ENCODE measurements around the gene TPGS1. TPM values are rescaled to one million over a fixed set of nuclear protein-coding genes. Genes with fewer than 3 reads are reported as not detected.

The TPGS1 gene
- total and polyA plus RNA-seq, 2 donors (not counting 3 experiments of a cell fraction or from before 2014, with no cell fraction given): 20.9 to 24.7 TPM

GRCh38 chr19:498977-499623, 8.2 kb upstream of the TPGS1 start:
- Histone ChIP-seq H3K36me3 (ENCODE audit: control insufficient read depth in 2 of 2, extremely low read depth in 1 of 2, insufficient read depth in 2 of 2, low read length in 2 of 2) (no peaks in the 10 kb centered on the region), H2AFZ (ENCODE audit: low read depth, low read length) (no peak overlapping the region), H3K4me3 (replicated peaks in 1 of 3; ENCODE audit: insufficient read depth in 1 of 3, low read depth in 1 of 3, low read length in 3 of 3) (no peak overlapping the region), H3K27me3 (ENCODE audit: control insufficient read depth in 2 of 2, insufficient read depth in 2 of 2, low read length in 2 of 2) (peaks cover 9 to 12% of the 10 kb centered on the region in 2 experiments), H3K9me3 (replicated peaks; ENCODE audit: control insufficient read depth, insufficient read depth, low read length) (no peaks in the 10 kb centered on the region), H3K4me2 (ENCODE audit: insufficient read depth, low read length) (no peak overlapping the region), H4K20me1 (replicated peaks; ENCODE audit: control insufficient read depth, extremely low read depth, insufficient read depth, low read length) (no peaks in the 10 kb centered on the region), H3K4me1 (ENCODE audit: control insufficient read depth, extremely low read depth, insufficient read depth, low read length) (no peaks in the 10 kb centered on the region), H3K9me1 (replicated peaks; ENCODE audit: control insufficient read depth, extremely low read depth, insufficient read depth, low read length) (no peaks in the 10 kb centered on the region), H3K79me2 (ENCODE audit: control insufficient read depth, insufficient read depth, low read length) (no peaks in the 10 kb centered on the region), H3K9ac (replicated peaks; ENCODE audit: extremely low read depth, insufficient read depth, low read length) (no peak overlapping the region), H3K27ac (ENCODE audit: insufficient read depth, low read depth, low read length) (no peak overlapping the region)
- intact Hi-C loops (cut with micrococcal nuclease): no loop called here
- FAIRE-seq (no peak), DNase-seq (ENCODE audit: low read depth, low spot score) (no peak)
- TF ChIP-seq POLR2AphosphoS5 (IDR thresholded peaks at IDR 0.05; ENCODE audit: insufficient read depth, low read depth, low read length) (no peak), JUN (IDR thresholded peaks at IDR 0.05; ENCODE audit: borderline replicate concordance, insufficient read depth, insufficient read length, low read depth) (no peak), MAX (IDR thresholded peaks at IDR 0.05; ENCODE audit: insufficient read depth, insufficient read length) (no peak), EZH2 (IDR thresholded peaks at IDR 0.05; ENCODE audit: borderline replicate concordance, low read depth, low read length, severe bottlenecking) (no peak), MYC (IDR thresholded peaks at IDR 0.05; ENCODE audit: low read depth, low read length) (no peak), POLR2A (IDR thresholded peaks at IDR 0.05; ENCODE audit: low read depth, low read length) (no peak), GATA2 (IDR thresholded peaks at IDR 0.05; ENCODE audit: insufficient read depth, insufficient read length, low read depth, low read length) (no peak), FOS (IDR thresholded peaks at IDR 0.05; ENCODE audit: borderline replicate concordance, insufficient read depth, low read length) (no peak), CTCF (IDR thresholded peaks at IDR 0.05; ENCODE audit: extremely low read depth in 1 of 2, insufficient read depth in 1 of 2, low read depth in 1 of 2, low read length in 2 of 2) (no peak)
- no TSS peak for BruUV-seq (replicated peaks)
- CTCF ChIA-PET: interaction anchor here (1.6 kb wide), 1 partner anchor 12 kb away, joined by 5 read pairs; no protein-coding TSS in a partner anchor
- POLR2A ChIA-PET: no interaction called here
- dilution Hi-C loops (cut with MboI; ENCODE audit: extremely low pct_ligation_motif_present, low sequenced_read_pairs): no loop called here

Measured in endothelial cell of umbilical vein (primary cell).